ENCODE measurements around the gene PCYT2.
"Not testable (repeated sequence)": the region's sequence is repeated elsewhere in the genome, so short reads cannot be mapped to it uniquely, and the experiment has no call there.

PCYT2 gene

GRCh38 chr17:81921996-81922565, 10.9 kb upstream of the PCYT2 start:
- Histone ChIP-seq H3K27ac (ENCODE audit: insufficient read depth in 1 of 2, low read depth in 1 of 2, low read length in 2 of 2, poor library complexity in 1 of 2, severe bottlenecking in 2 of 2) (peak overlapping the region in 1 of 2 experiments; percentile 88), H3K36me3 (ENCODE audit: control insufficient read depth in 4 of 4, insufficient read depth in 4 of 4, low read length in 3 of 4) (peaks cover 0 to 39% (median 27%) of the 10 kb centered on the region in 4 experiments), H3K9me3 (ENCODE audit: control extremely low read depth in 1 of 5, control insufficient read depth in 4 of 5, insufficient read depth in 2 of 5, low read depth in 1 of 5, low read length in 4 of 5) (no peaks in the 10 kb centered on the region), H3K4me3 (ENCODE audit: control insufficient read depth in 1 of 7, extremely low read depth in 1 of 7, insufficient read depth in 4 of 7, low read depth in 2 of 7, low read length in 6 of 7) (peak overlapping the region in 2 of 7 experiments; percentile 52 to 60), H3K4me1 (ENCODE audit: control extremely low read depth in 1 of 4, control insufficient read depth in 4 of 4, insufficient read depth in 4 of 4, low read length in 3 of 4) (peaks cover 3 to 86% (median 73%) of the 10 kb centered on the region in 4 experiments), H3K27me3 (replicated peaks in 2 of 5; ENCODE audit: control insufficient read depth in 4 of 5, insufficient read depth in 5 of 5, low read length in 4 of 5) (no peaks in the 10 kb centered on the region)
- POLR2A ChIA-PET = no interaction called here
- WGBS (ENCODE audit: insufficient coverage) = 97% methylated on average over 13 of the region's 23 CpGs
- CTCF ChIA-PET = interaction anchor here (0.6 to 3.4 kb wide), 4 partner anchors 9 to 99 kb away, joined by 3 to 15 read pairs (median 8); partner anchors contain the start of gene NOTUM
- no peak for DNase-seq

GRCh38 chr17:81921537-81921862, 10.3 kb upstream of the PCYT2 start:
- peaks cover 9 to 90% (median 76%) of the 10 kb centered on the region in 4 experiments for H3K4me1 ChIP-seq (ENCODE audit: control extremely low read depth in 1 of 4, control insufficient read depth in 4 of 4, insufficient read depth in 4 of 4, low read length in 3 of 4)
- POLR2A ChIA-PET = no interaction called here

GRCh38 chr17:81920612-81921536, 9.7 kb upstream of the PCYT2 start:
- H3K36me3 ChIP-seq (ENCODE audit: control insufficient read depth in 4 of 4, insufficient read depth in 4 of 4, low read length in 3 of 4) = peaks cover 0 to 46% (median 27%) of the 10 kb centered on the region in 4 experiments
- POLR2A ChIA-PET = no interaction called here
- H3K9me3 ChIP-seq (ENCODE audit: control extremely low read depth in 1 of 5, control insufficient read depth in 4 of 5, insufficient read depth in 2 of 5, low read depth in 1 of 5, low read length in 4 of 5) = no peaks in the 10 kb centered on the region
- 94% methylated on average over 21 of the region's 33 CpGs for WGBS (ENCODE audit: insufficient coverage)
- CTCF ChIA-PET = no interaction called here
- H3K4me1 ChIP-seq (ENCODE audit: control extremely low read depth in 1 of 4, control insufficient read depth in 4 of 4, insufficient read depth in 4 of 4, low read length in 3 of 4) = peaks cover 9 to 84% (median 70%) of the 10 kb centered on the region in 4 experiments
- H3K27ac ChIP-seq (ENCODE audit: insufficient read depth in 1 of 2, low read depth in 1 of 2, low read length in 2 of 2, poor library complexity in 1 of 2, severe bottlenecking in 2 of 2) = no peak overlapping the region
- no peak for DNase-seq
- no peak overlapping the region for H3K4me3 ChIP-seq (ENCODE audit: control insufficient read depth in 1 of 7, extremely low read depth in 1 of 7, insufficient read depth in 4 of 7, low read depth in 2 of 7, low read length in 6 of 7)
- no peaks in the 10 kb centered on the region for H3K27me3 ChIP-seq (replicated peaks in 2 of 5; ENCODE audit: control insufficient read depth in 4 of 5, insufficient read depth in 5 of 5, low read length in 4 of 5)

More at GRCh38 chr17:81921537-81921862, 10.3 kb upstream of the PCYT2 start:
- H3K4me3 ChIP-seq (ENCODE audit: control insufficient read depth in 1 of 7, extremely low read depth in 1 of 7, insufficient read depth in 4 of 7, low read depth in 2 of 7, low read length in 6 of 7) = no peak overlapping the region
- CTCF ChIA-PET = no interaction called here
- H3K27ac ChIP-seq (ENCODE audit: insufficient read depth in 1 of 2, low read depth in 1 of 2, low read length in 2 of 2, poor library complexity in 1 of 2, severe bottlenecking in 2 of 2) = peak overlapping the region in 1 of 2 experiments; percentile 88
- no peaks in the 10 kb centered on the region for H3K27me3 ChIP-seq (replicated peaks in 2 of 5; ENCODE audit: control insufficient read depth in 4 of 5, insufficient read depth in 5 of 5, low read length in 4 of 5)
- no peaks in the 10 kb centered on the region for H3K9me3 ChIP-seq (ENCODE audit: control extremely low read depth in 1 of 5, control insufficient read depth in 4 of 5, insufficient read depth in 2 of 5, low read depth in 1 of 5, low read length in 4 of 5)
- no peak for DNase-seq
- no CpG with 5 or more reads among the region's 3 CpGs for WGBS (ENCODE audit: insufficient coverage)
- peaks cover 0 to 43% (median 27%) of the 10 kb centered on the region in 4 experiments for H3K36me3 ChIP-seq (ENCODE audit: control insufficient read depth in 4 of 4, insufficient read depth in 4 of 4, low read length in 3 of 4)

GRCh38 chr17:81918832-81919545, 7.8 kb upstream of the PCYT2 start:
- no peaks in the 10 kb centered on the region for H3K27me3 ChIP-seq (replicated peaks in 2 of 5; ENCODE audit: control insufficient read depth in 4 of 5, insufficient read depth in 5 of 5, low read length in 4 of 5)
- H3K36me3 ChIP-seq (ENCODE audit: control insufficient read depth in 4 of 4, insufficient read depth in 4 of 4, low read length in 3 of 4) = peaks cover 2 to 65% (median 43%) of the 10 kb centered on the region in 4 experiments
- DNase-seq = no peak
- H3K27ac ChIP-seq (ENCODE audit: insufficient read depth in 1 of 2, low read depth in 1 of 2, low read length in 2 of 2, poor library complexity in 1 of 2, severe bottlenecking in 2 of 2) = peak overlapping the region in 1 of 2 experiments; percentile 66
- H3K4me1 ChIP-seq (ENCODE audit: control extremely low read depth in 1 of 4, control insufficient read depth in 4 of 4, insufficient read depth in 4 of 4, low read length in 3 of 4) = peaks cover 9 to 66% (median 52%) of the 10 kb centered on the region in 4 experiments
- ChIA-PET CTCF (no interaction called here), POLR2A (no interaction called here)
- no peaks in the 10 kb centered on the region for H3K9me3 ChIP-seq (ENCODE audit: control extremely low read depth in 1 of 5, control insufficient read depth in 4 of 5, insufficient read depth in 2 of 5, low read depth in 1 of 5, low read length in 4 of 5)
- 45% methylated on average over 8 of the region's 15 CpGs for WGBS (ENCODE audit: insufficient coverage)
- peak overlapping the region in 1 of 7 experiments; percentile 19 for H3K4me3 ChIP-seq (ENCODE audit: control insufficient read depth in 1 of 7, extremely low read depth in 1 of 7, insufficient read depth in 4 of 7, low read depth in 2 of 7, low read length in 6 of 7)

- Histone ChIP-seq H3K4me1 (ENCODE audit: control extremely low read depth in 1 of 4, control insufficient read depth in 4 of 4, insufficient read depth in 4 of 4, low read length in 3 of 4) (peaks cover 9 to 59% (median 45%) of the 10 kb centered on the region in 4 experiments), H3K4me3 (ENCODE audit: control insufficient read depth in 1 of 7, extremely low read depth in 1 of 7, insufficient read depth in 4 of 7, low read depth in 2 of 7, low read length in 6 of 7) (peak overlapping the region in 4 of 7 experiments; percentile 78 to 88 (median 80)), H3K36me3 (ENCODE audit: control insufficient read depth in 4 of 4, insufficient read depth in 4 of 4, low read length in 3 of 4) (peaks cover 4 to 71% (median 49%) of the 10 kb centered on the region in 4 experiments), H3K27ac (ENCODE audit: insufficient read depth in 1 of 2, low read depth in 1 of 2, low read length in 2 of 2, poor library complexity in 1 of 2, severe bottlenecking in 2 of 2) (peak overlapping the region in 1 of 2 experiments; percentile 66)
- DNase-seq; H3K27me3 ChIP-seq (replicated peaks in 2 of 5; ENCODE audit: control insufficient read depth in 4 of 5, insufficient read depth in 5 of 5, low read length in 4 of 5); H3K9me3 ChIP-seq (ENCODE audit: control extremely low read depth in 1 of 5, control insufficient read depth in 4 of 5, insufficient read depth in 2 of 5, low read depth in 1 of 5, low read length in 4 of 5); CTCF ChIA-PET: not testable (repeated sequence)
- 35% methylated on average over 8 of the region's 9 CpGs for WGBS (ENCODE audit: insufficient coverage)
- POLR2A ChIA-PET = interaction anchor here (1.1 kb wide), 1 partner anchor 47 kb away, joined by 3 read pairs; the partner anchor contains the start of gene ARHGDIA
These were observed 7.1 kb upstream of the PCYT2 start for GRCh38 chr17:81918333-81918669.

- peak within 1 kb of the TSS in 1 of 2 experiments; percentile 66 for H3K27ac ChIP-seq (ENCODE audit: insufficient read depth in 1 of 2, low read depth in 1 of 2, low read length in 2 of 2, poor library complexity in 1 of 2, severe bottlenecking in 2 of 2)
- ChIA-PET POLR2A (interaction anchor here (1.1 to 1.2 kb wide), 2 partner anchors 9 to 46 kb away, joined by 3 to 6 read pairs; partner anchors contain the start of genes ARHGDIA and MAFG), CTCF (interaction anchor here (1.3 to 2.2 kb wide), 3 partner anchors 9 to 48 kb away, joined by 3 to 8 read pairs (median 5); partner anchors contain the start of gene MAFG)
- peaks cover 4 to 75% (median 53%) of the 10 kb centered on the region in 4 experiments for H3K36me3 ChIP-seq (ENCODE audit: control insufficient read depth in 4 of 4, insufficient read depth in 4 of 4, low read length in 3 of 4)
- peaks cover 9 to 54% (median 40%) of the 10 kb centered on the region in 4 experiments for H3K4me1 ChIP-seq (ENCODE audit: control extremely low read depth in 1 of 4, control insufficient read depth in 4 of 4, insufficient read depth in 4 of 4, low read length in 3 of 4)
- H3K9me3 ChIP-seq (ENCODE audit: control extremely low read depth in 1 of 5, control insufficient read depth in 4 of 5, insufficient read depth in 2 of 5, low read depth in 1 of 5, low read length in 4 of 5) = no peaks in the 10 kb centered on the region
- DNase-seq = peak; percentile 76 to 86 (median 83)
- H3K4me3 ChIP-seq (ENCODE audit: control insufficient read depth in 1 of 7, extremely low read depth in 1 of 7, insufficient read depth in 4 of 7, low read depth in 2 of 7, low read length in 6 of 7) = peak within 1 kb of the TSS; percentile 68 to 88 (median 82)
- WGBS (ENCODE audit: insufficient coverage) = under 1% methylated on average over 60 of the region's 94 CpGs
- H3K27me3 ChIP-seq (replicated peaks in 2 of 5; ENCODE audit: control insufficient read depth in 4 of 5, insufficient read depth in 5 of 5, low read length in 4 of 5) = no peaks in the 10 kb centered on the region
These were observed 6.5 kb upstream of the PCYT2 start, which contains the start of gene SIRT7 for GRCh38 chr17:81917565-81918332. SIRT7 (minus strand) TSS chr17:81918176; CDS start chr17:81918131, 45 bp downstream.
